D721Med (cell line): ENCODE measurements around the gene ZFYVE16.

Source experiments
- DNase-seq: peaks from one replicate; pipeline ENCODE4 v3.0.0; 2011; ENCODE audit warnings: low spot score; ENCODE audit not compliant: insufficient read length
- FAIRE-seq: peaks from 2 replicates; lab custom pipeline; 2011; peaks lifted over from hg19 to GRCh38; lab: Jason Lieb, UNC
- CTCF ChIP-seq: IDR thresholded peaks from 2 replicates; pipeline ENCODE4 v1.5.1; 2012; ENCODE audit warnings: mild to moderate bottlenecking, control low read depth; ENCODE audit not compliant: insufficient read depth; ENCODE audit errors: missing control alignments

Gene ZFYVE16

GRCh38 chr5:80480354-80480753 lies 72.5 kb downstream of the ZFYVE16 start:
- no peak for FAIRE-seq
- DNase-seq, result no peak
- TF ChIP-seq CTCF, result no peak

- no peak for DNase-seq
- FAIRE-seq, result peak; percentile 69
- TF ChIP-seq CTCF, result peak; percentile 69
Observed at GRCh38 chr5:80481019-80481893, 73.4 kb downstream of the ZFYVE16 start.

GRCh38 chr5:80482578-80482977 lies 74.7 kb downstream of the ZFYVE16 start:
- no peak for TF ChIP-seq CTCF
- FAIRE-seq (no peak), DNase-seq (no peak)

GRCh38 chr5:80483636-80484232 lies 75.9 kb downstream of the ZFYVE16 start:
- no peak for TF ChIP-seq CTCF
- no peak for DNase-seq
- FAIRE-seq, result no peak

- TF ChIP-seq CTCF, result no peak
- FAIRE-seq, result no peak
- no peak for DNase-seq
Observed at GRCh38 chr5:80487444-80487828, 79.6 kb downstream of the ZFYVE16 start.

GRCh38 chr5:80487829-80488721 lies 80.2 kb downstream of the ZFYVE16 start, which contains the start of gene FAM151B:
TSS of gene FAM151B (plus strand) at chr5:80488100. CDS start at chr5:80488124, 24 bp downstream.
- TF ChIP-seq CTCF, result peak; percentile 14
- no peak for FAIRE-seq
- peak; percentile 50 for DNase-seq
